NCI-H510A (cell line): ENCODE data around the gene MAN1C1.

Source experiments
- DNase-seq: peaks from one replicate; lab custom pipeline; 2025; lab: John Stamatoyannopoulos, UW

MAN1C1 gene

DNA sequence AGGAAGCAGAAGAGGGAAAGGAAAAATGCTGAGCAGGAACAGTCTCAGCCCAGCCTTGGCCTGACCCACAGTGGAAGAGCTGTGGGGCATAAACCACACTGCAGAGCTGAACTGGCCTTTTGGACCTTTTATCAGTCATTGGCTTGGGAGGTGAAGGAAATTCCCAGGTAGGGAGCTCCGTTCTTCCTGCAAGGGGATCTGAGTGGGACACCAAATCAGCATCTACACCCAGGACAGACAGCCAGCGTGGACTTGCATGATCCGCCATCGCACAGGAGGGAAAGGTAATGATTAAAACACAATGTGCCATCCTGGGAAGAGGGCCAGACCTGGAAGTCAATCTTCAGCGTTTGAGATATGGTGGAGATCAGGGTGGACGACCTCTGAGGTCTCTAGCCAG is 202.0 kb downstream of the MAN1C1 start:
- no peak for DNase-seq

- peak; percentile 77 for DNase-seq
Observed at GRCh38 chr1:25819491-25820246, 203.1 kb downstream of the MAN1C1 start, which contains the start of gene MTFR1L. Gene MTFR1L, plus strand, starts transcription at chr1:25819954. Its CDS starts 3,151 bp downstream, at chr1:25823105.

DNA sequence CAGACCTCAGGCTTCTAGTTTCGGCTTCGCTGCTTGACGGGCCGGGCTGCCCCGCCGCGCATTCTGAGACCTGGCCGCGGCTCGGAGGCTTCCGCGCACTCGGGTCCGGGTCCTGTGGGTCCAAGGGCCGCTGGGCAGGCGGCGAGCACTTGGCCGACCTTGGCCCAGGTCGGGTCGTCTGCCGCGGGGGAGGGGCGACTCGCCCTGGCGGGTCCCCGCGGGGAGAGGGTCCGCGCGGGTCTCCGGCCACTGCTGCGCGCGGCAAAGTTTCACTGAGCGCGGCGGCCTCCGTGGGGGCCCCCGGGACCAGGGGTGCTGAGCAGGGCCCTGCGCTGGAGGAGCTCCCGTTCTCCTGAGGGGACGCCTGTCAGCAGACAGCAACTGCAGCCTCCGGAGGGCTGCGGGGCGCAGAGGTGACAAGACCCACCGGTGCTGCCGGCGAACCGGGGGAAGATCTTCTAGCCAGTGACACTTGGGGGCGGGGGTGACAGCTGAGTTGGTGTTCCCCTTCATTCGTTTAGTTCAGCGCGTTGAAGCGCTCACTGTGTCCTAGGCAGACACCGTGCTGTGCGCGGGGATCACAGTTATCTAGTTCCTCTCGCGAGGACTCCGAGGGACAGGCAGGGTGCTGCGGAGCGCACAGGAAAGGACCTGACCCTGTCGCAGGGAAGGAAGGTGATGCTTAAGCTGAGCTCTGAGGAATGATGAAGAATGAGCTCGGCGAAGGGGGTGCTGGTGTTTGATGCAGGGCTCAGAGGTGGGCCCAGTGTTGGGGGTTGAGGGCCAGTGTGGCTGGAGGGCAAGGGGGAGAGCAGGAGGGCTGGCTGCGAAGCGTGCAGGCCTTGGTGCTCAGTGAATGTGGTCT is 203.9 kb downstream of the MAN1C1 start:
- DNase-seq, result peak; percentile 56

DNA sequence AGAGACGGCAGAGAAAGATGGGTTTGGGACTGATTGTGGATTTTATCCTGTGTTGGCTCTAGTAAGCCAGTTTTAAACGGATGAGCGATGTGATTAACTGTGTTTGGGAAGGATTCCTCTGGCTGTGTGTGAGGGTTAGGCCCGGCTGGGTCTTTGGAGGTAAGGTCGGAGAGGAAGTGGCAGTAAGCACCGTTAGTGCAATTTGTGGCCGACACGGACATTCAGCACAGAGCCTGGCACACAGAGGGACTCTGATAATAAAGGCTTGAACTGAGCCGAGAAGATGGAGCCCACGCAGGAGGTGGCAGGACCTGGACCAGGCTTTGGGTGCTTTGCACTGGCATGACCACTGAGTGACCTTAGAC is 204.5 kb downstream of the MAN1C1 start:
- no peak for DNase-seq

DNA sequence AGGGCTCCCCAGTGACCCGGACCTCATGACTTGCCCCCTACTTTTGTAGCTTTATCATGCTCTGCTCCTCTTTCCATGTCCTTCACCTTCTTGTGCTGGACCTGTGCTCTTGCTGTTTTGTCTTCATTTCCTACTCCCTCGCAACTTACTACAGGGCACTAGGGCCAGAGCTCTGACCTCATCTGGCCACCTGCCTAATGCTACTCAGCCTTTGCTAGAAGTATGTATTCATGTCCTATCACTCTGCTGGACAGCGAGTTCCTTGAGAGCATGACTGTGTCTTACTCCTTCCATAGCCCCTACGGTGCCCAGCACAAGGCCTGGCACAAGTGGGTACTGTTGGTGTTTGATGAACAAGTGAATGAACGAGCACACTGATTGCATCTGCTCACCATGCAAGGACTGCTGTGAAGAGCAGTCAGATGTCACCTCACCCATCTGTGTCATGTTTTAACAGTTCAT is 205.1 kb downstream of the MAN1C1 start:
- no peak for DNase-seq

- DNase-seq, result no peak
Observed at GRCh38 chr1:25825605-25826004, 209.0 kb downstream of the MAN1C1 start.

DNA sequence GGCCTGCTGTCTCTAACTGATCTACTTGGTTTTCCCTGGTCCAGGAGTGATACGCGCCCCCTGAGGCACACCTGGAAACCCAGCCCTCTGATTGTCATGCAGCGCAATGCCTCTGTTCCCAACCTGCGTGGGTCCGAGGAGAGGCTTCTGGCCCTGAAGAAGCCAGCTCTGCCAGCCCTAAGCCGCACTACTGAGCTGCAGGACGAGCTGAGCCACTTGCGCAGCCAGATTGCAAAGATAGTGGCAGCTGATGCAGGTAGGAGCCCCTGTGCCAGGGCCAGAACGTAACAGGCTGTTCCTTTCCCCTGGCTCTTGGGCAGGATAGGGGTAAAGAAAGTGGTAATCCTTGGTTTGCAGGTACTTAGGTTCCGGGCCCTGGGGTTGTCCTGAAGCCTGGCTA is 210.0 kb downstream of the MAN1C1 start:
- DNase-seq, result no peak

DNA sequence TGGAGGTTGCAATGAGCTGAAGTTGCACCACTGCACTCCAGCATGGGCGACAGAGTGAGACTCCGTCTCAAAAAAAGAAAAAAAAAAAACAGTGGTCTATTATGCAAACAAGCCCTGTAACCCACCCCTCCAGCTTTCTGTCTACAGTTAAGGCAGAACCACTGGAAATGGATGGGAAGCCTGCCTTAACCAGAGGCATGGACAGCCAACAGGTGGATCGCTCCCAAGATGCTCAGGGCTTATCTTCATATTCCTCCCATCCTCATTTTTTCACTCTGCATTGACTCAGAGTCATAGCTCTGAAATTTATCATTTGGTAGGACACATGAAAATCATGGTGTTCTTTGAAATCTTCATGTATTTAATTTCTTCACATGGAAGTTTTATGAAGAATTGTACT is 211.9 kb downstream of the MAN1C1 start:
- DNase-seq, result no peak

GRCh38 chr1:25829046-25829445 is 212.5 kb downstream of the MAN1C1 start:
- DNase-seq, result no peak

DNA sequence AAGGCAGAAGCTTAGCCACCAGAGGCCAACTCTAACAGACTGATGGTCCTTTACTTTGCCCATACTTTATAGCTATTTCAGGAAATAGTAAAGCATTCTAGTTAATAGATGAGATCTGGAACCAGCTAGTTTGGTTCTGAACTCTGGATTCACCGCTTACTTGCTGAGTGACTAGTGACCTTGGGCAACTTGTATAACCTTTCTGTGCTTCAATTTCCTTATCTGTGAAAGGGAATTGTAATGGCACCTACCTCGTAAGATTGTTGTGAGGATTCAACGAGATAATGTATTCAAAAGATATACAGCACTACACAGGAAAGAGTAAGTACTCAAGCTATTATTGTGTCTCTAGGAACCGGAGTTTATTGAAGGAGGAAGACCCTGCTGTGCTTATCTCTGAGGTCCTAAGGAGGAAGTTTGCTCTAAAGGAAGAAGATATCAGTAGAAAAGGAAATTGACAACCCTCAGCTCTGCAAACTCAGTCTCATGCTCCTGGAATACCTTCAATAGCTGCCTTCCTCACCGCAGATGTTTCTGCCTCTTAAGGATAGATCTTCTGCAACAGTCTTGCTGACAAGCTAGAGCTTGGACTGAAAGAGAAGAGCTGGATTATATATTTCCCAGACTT is 215.1 kb downstream of the MAN1C1 start:
- DNase-seq, result no peak

DNA sequence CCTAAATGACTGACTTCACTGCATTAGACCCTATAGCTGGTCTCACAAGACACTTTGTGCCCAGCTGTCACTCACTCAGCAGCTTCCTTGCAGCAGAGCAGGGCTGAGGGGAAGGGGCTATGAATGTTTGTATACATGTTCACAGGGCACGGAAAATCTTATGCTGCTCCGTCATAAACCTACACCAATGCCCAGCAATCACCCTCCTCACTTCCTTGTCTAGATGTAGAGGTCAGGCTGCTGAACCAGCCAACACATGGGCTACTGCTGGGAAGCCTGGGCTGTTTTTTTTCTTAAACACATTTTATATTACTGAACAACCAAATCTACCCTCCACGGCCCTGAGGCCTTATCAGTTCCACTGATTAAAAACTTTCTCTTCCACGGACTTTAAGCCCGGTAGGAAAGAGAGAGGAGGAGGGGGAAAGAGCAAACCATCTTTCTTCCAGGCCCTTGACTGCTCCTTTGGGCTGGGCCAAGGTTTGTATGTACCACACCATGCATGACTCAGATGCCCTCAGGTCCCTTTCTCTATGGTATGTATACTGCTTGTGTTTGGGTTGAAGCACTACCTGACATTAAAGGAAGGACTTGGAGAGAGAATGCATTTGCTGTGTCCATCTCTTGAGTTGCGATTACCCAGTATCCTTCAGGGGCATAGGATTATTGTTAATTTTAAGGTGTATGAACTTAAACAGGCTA is 215.9 kb downstream of the MAN1C1 start:
- no peak for DNase-seq

DNA sequence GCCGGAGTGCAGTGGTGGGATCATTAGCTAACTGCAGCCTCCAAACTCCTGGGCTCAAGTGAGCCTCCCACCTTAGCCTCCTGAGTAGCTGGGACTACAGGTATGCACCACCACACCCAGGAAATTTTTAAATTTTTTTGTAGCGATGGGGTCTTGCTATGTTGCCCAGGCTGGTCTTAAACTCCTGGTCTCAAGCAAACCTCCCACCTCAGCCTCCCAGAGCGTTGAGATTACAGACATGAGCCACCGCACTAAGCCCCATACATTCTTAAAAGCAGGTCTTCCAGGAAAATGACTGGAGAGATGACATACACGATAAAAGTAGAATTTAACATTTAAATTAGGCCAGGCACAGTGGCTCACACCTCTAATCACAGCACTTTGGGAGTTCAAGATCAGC is 216.6 kb downstream of the MAN1C1 start:
- no peak for DNase-seq
